Measurements from ENCODE around the gene FAM219A.
"Not testable (repeated sequence)": the region's sequence is repeated elsewhere in the genome, so short reads cannot be mapped to it uniquely, and the experiment has no call there.

FAM219A gene

GRCh38 chr9:34443533-34443932 lies 14.8 kb downstream of the FAM219A start:
- TF ChIP-seq EZH2phosphoT487 (conservative IDR thresholded peaks at IDR 0.05; ENCODE audit: low read length), result no peak
- no peak for TF ChIP-seq CTCF (IDR thresholded peaks at IDR 0.05; ENCODE audit: insufficient read depth, low read length, poor library complexity, severe bottlenecking)
- Histone ChIP-seq H3K27ac (ENCODE audit: low read depth, low read length) (no peak overlapping the region), H4K20me1 (ENCODE audit: low read depth, low read length) (no peaks in the 10 kb centered on the region), H3K27me3 (ENCODE audit: low read length) (no peaks in the 10 kb centered on the region), H3K9me2 (replicated peaks; ENCODE audit: insufficient read depth, low read length) (no peaks in the 10 kb centered on the region), H3K4me2 (ENCODE audit: low read depth, low read length, poor library complexity, severe bottlenecking) (no peak overlapping the region), H3F3A (ENCODE audit: insufficient read depth) (no peaks in the 10 kb centered on the region), H3K79me2 (ENCODE audit: insufficient read depth, low read length) (no peaks in the 10 kb centered on the region), H3K9ac (ENCODE audit: low read length) (no peak overlapping the region), H2AFZ (ENCODE audit: low read depth, low read length, severe bottlenecking) (no peak overlapping the region), H3K4me3 (ENCODE audit: insufficient read depth, low read length, poor library complexity, severe bottlenecking) (no peak overlapping the region), H3K9me3 (ENCODE audit: insufficient read depth, low read length) (no peaks in the 10 kb centered on the region), H3K36me3 (ENCODE audit: low read length) (no peaks in the 10 kb centered on the region)

- no peak overlapping the region for H3K4me2 ChIP-seq (ENCODE audit: low read depth, low read length, poor library complexity, severe bottlenecking)
Measured at GRCh38 chr9:34442770-34443169, 15.6 kb downstream of the FAM219A start.

GRCh38 chr9:34440017-34440416 lies 18.4 kb downstream of the FAM219A start:
- no peaks in the 10 kb centered on the region for H4K20me1 ChIP-seq (ENCODE audit: low read depth, low read length)
- no peak for TF ChIP-seq EZH2phosphoT487 (conservative IDR thresholded peaks at IDR 0.05; ENCODE audit: low read length)
- TF ChIP-seq CTCF (IDR thresholded peaks at IDR 0.05; ENCODE audit: insufficient read depth, low read length, poor library complexity, severe bottlenecking), result no peak

More at GRCh38 chr9:34442770-34443169, 15.6 kb downstream of the FAM219A start:
- Histone ChIP-seq H4K20me1 (ENCODE audit: low read depth, low read length) (no peaks in the 10 kb centered on the region), H3K9me3 (ENCODE audit: insufficient read depth, low read length) (no peaks in the 10 kb centered on the region), H3K4me3 (ENCODE audit: insufficient read depth, low read length, poor library complexity, severe bottlenecking) (no peak overlapping the region), H2AFZ (ENCODE audit: low read depth, low read length, severe bottlenecking) (no peak overlapping the region), H3K9me2 (replicated peaks; ENCODE audit: insufficient read depth, low read length) (no peaks in the 10 kb centered on the region), H3K9ac (ENCODE audit: low read length) (no peak overlapping the region), H3K79me2 (ENCODE audit: insufficient read depth, low read length) (no peaks in the 10 kb centered on the region), H3K27ac (ENCODE audit: low read depth, low read length) (no peak overlapping the region), H3F3A (ENCODE audit: insufficient read depth) (no peaks in the 10 kb centered on the region), H3K27me3 (ENCODE audit: low read length) (no peaks in the 10 kb centered on the region), H3K36me3 (ENCODE audit: low read length) (no peaks in the 10 kb centered on the region)
- TF ChIP-seq EZH2phosphoT487 (conservative IDR thresholded peaks at IDR 0.05; ENCODE audit: low read length) (no peak), CTCF (IDR thresholded peaks at IDR 0.05; ENCODE audit: insufficient read depth, low read length, poor library complexity, severe bottlenecking) (no peak)

GRCh38 chr9:34438465-34438864 lies 19.9 kb downstream of the FAM219A start:
- not testable (repeated sequence) for H3F3A ChIP-seq (ENCODE audit: insufficient read depth); H4K20me1 ChIP-seq (ENCODE audit: low read depth, low read length); H3K36me3 ChIP-seq (ENCODE audit: low read length); H3K9me2 ChIP-seq (replicated peaks; ENCODE audit: insufficient read depth, low read length); H3K27me3 ChIP-seq (ENCODE audit: low read length); H3K4me3 ChIP-seq (ENCODE audit: insufficient read depth, low read length, poor library complexity, severe bottlenecking); H3K27ac ChIP-seq (ENCODE audit: low read depth, low read length); H3K9ac ChIP-seq (ENCODE audit: low read length); H3K9me3 ChIP-seq (ENCODE audit: insufficient read depth, low read length); H3K79me2 ChIP-seq (ENCODE audit: insufficient read depth, low read length); H2AFZ ChIP-seq (ENCODE audit: low read depth, low read length, severe bottlenecking); H3K4me2 ChIP-seq (ENCODE audit: low read depth, low read length, poor library complexity, severe bottlenecking)

More at GRCh38 chr9:34440017-34440416, 18.4 kb downstream of the FAM219A start:
- H3K36me3 ChIP-seq (ENCODE audit: low read length), result no peaks in the 10 kb centered on the region
- H3K9me3 ChIP-seq (ENCODE audit: insufficient read depth, low read length), result no peaks in the 10 kb centered on the region
- no peak overlapping the region for H3K4me3 ChIP-seq (ENCODE audit: insufficient read depth, low read length, poor library complexity, severe bottlenecking)
- no peaks in the 10 kb centered on the region for H3K27me3 ChIP-seq (ENCODE audit: low read length)
- H3K79me2 ChIP-seq (ENCODE audit: insufficient read depth, low read length), result no peaks in the 10 kb centered on the region
- no peaks in the 10 kb centered on the region for H3F3A ChIP-seq (ENCODE audit: insufficient read depth)
- no peaks in the 10 kb centered on the region for H3K9me2 ChIP-seq (replicated peaks; ENCODE audit: insufficient read depth, low read length)
- H3K27ac ChIP-seq (ENCODE audit: low read depth, low read length), result no peak overlapping the region
- H2AFZ ChIP-seq (ENCODE audit: low read depth, low read length, severe bottlenecking), result no peak overlapping the region
- no peak overlapping the region for H3K4me2 ChIP-seq (ENCODE audit: low read depth, low read length, poor library complexity, severe bottlenecking)
- no peak overlapping the region for H3K9ac ChIP-seq (ENCODE audit: low read length)

GRCh38 chr9:34437926-34438307 lies 20.5 kb downstream of the FAM219A start:
- H3K9me2 ChIP-seq (replicated peaks; ENCODE audit: insufficient read depth, low read length); H2AFZ ChIP-seq (ENCODE audit: low read depth, low read length, severe bottlenecking); H3K79me2 ChIP-seq (ENCODE audit: insufficient read depth, low read length); H4K20me1 ChIP-seq (ENCODE audit: low read depth, low read length); H3K27ac ChIP-seq (ENCODE audit: low read depth, low read length); H3K4me3 ChIP-seq (ENCODE audit: insufficient read depth, low read length, poor library complexity, severe bottlenecking); H3K9ac ChIP-seq (ENCODE audit: low read length); H3K9me3 ChIP-seq (ENCODE audit: insufficient read depth, low read length); H3K4me2 ChIP-seq (ENCODE audit: low read depth, low read length, poor library complexity, severe bottlenecking); H3F3A ChIP-seq (ENCODE audit: insufficient read depth); H3K27me3 ChIP-seq (ENCODE audit: low read length); H3K36me3 ChIP-seq (ENCODE audit: low read length): not testable (repeated sequence)

Measured in SU-DHL-6 (cell line).